ENCODE data around the gene HPX. TPM values are rescaled to one million over a fixed set of nuclear protein-coding genes. Genes with fewer than 3 reads are reported as not detected.
A peak's percentile ranks its signal among the peaks of the same experiment; 100 is the strongest.

HPX gene
- total RNA-seq, 1 experiment from 2014 or later, result 0.75 TPM

- peak; percentile 9 for DNase-seq (ENCODE audit: unreplicated experiment)
- POLR2A ChIA-PET, result interaction anchor here (1.9 to 2.3 kb wide), 2 partner anchors 8 to 61 kb away, joined by 10 to 14 read pairs; partner anchors contain the start of genes APBB1 and TRIM3
- H3K27me3 Mint-ChIP-seq (ENCODE audit: insufficient read depth, unreplicated experiment), result no peaks in the 10 kb centered on the region
- TF ChIP-seq CTCF (IDR thresholded peaks at IDR 0.05; ENCODE audit: unreplicated experiment), result no peak
- peaks cover 25% of the 10 kb centered on the region for H3K4me1 Mint-ChIP-seq (ENCODE audit: insufficient read depth, unreplicated experiment)
- H3K36me3 Mint-ChIP-seq (ENCODE audit: insufficient read depth, unreplicated experiment), result peaks cover 44% of the 10 kb centered on the region
- CTCF ChIA-PET, result interaction anchor here (10.6 kb wide), 1 partner anchor 25 kb away, joined by 65 read pairs; no protein-coding TSS in a partner anchor
- no peaks in the 10 kb centered on the region for H3K9me3 Mint-ChIP-seq (ENCODE audit: unreplicated experiment)
- TSS peak; percentile 44 for BruUV-seq (replicated peaks)
- peak overlapping the region; percentile 93 for H3K4me3 Mint-ChIP-seq (ENCODE audit: unreplicated experiment)
- intact Hi-C loops (cut with micrococcal nuclease), result no loop called here
- peak overlapping the region; percentile 99 for H3K27ac Mint-ChIP-seq (ENCODE audit: low read depth, unreplicated experiment)
These were observed 39.6 kb upstream of the HPX start for GRCh38 chr11:6480299-6480914.

- CTCF ChIA-PET, result interaction anchor here (0.6 to 3.0 kb wide), 5 partner anchors 32 to 229 kb away, joined by 3 to 14 read pairs (median 5); no protein-coding TSS in a partner anchor
- Mint-ChIP-seq H3K36me3 (ENCODE audit: insufficient read depth, unreplicated experiment) (peaks cover 28% of the 10 kb centered on the region), H3K27ac (ENCODE audit: low read depth, unreplicated experiment) (no peak overlapping the region), H3K4me1 (ENCODE audit: insufficient read depth, unreplicated experiment) (peaks cover 16% of the 10 kb centered on the region), H3K4me3 (ENCODE audit: unreplicated experiment) (no peak overlapping the region), H3K9me3 (ENCODE audit: unreplicated experiment) (no peaks in the 10 kb centered on the region), H3K27me3 (ENCODE audit: insufficient read depth, unreplicated experiment) (no peaks in the 10 kb centered on the region)
- BruUV-seq (replicated peaks), result no TSS peak
- TF ChIP-seq CTCF (IDR thresholded peaks at IDR 0.05; ENCODE audit: unreplicated experiment), result no peak
- intact Hi-C loops (cut with micrococcal nuclease), result loop anchor here (10.0 kb wide), 1 partner anchor 128 kb away; the partner anchor contains the start of genes ILK and RRP8
- no peak for DNase-seq (ENCODE audit: unreplicated experiment)
- POLR2A ChIA-PET, result interaction anchor here (1.4 kb wide), 1 partner anchor 101 kb away, joined by 3 read pairs; no protein-coding TSS in a partner anchor
These were observed 35.8 kb upstream of the HPX start for GRCh38 chr11:6476571-6476970.

GRCh38 chr11:6475936-6476335 is 35.1 kb upstream of the HPX start:
- H3K36me3 Mint-ChIP-seq (ENCODE audit: insufficient read depth, unreplicated experiment), result peaks cover 21% of the 10 kb centered on the region
- DNase-seq (ENCODE audit: unreplicated experiment), result no peak
- no peak overlapping the region for H3K27ac Mint-ChIP-seq (ENCODE audit: low read depth, unreplicated experiment)
- H3K4me1 Mint-ChIP-seq (ENCODE audit: insufficient read depth, unreplicated experiment), result peaks cover 15% of the 10 kb centered on the region
- intact Hi-C loops (cut with micrococcal nuclease), result loop anchor here (10.0 kb wide), 1 partner anchor 129 kb away; the partner anchor contains the start of genes ILK and RRP8
- H3K4me3 Mint-ChIP-seq (ENCODE audit: unreplicated experiment), result no peak overlapping the region
- CTCF ChIA-PET, result interaction anchor here (0.6 to 3.2 kb wide), 7 partner anchors 31 to 1271 kb away, joined by 3 to 22 read pairs (median 3); no protein-coding TSS in a partner anchor
- no peaks in the 10 kb centered on the region for H3K27me3 Mint-ChIP-seq (ENCODE audit: insufficient read depth, unreplicated experiment)
- H3K9me3 Mint-ChIP-seq (ENCODE audit: unreplicated experiment), result no peaks in the 10 kb centered on the region
- no TSS peak for BruUV-seq (replicated peaks)
- TF ChIP-seq CTCF (IDR thresholded peaks at IDR 0.05; ENCODE audit: unreplicated experiment), result no peak
- POLR2A ChIA-PET, result interaction anchor here (1.4 to 1.8 kb wide), 3 partner anchors 23 to 100 kb away, joined by 3 to 8 read pairs (median 3); partner anchors contain the start of gene SMPD1

- TF ChIP-seq CTCF (IDR thresholded peaks at IDR 0.05; ENCODE audit: unreplicated experiment), result no peak
- Mint-ChIP-seq H3K9me3 (ENCODE audit: unreplicated experiment) (no peaks in the 10 kb centered on the region), H3K27ac (ENCODE audit: low read depth, unreplicated experiment) (peak overlapping the region; percentile 87), H3K4me3 (ENCODE audit: unreplicated experiment) (peak overlapping the region; percentile 83), H3K4me1 (ENCODE audit: insufficient read depth, unreplicated experiment) (peaks cover 11% of the 10 kb centered on the region), H3K36me3 (ENCODE audit: insufficient read depth, unreplicated experiment) (peaks cover 20% of the 10 kb centered on the region), H3K27me3 (ENCODE audit: insufficient read depth, unreplicated experiment) (no peaks in the 10 kb centered on the region)
- BruUV-seq (replicated peaks), result no TSS peak
- intact Hi-C loops (cut with micrococcal nuclease), result loop anchor here (10.0 kb wide), 1 partner anchor 130 kb away; the partner anchor contains the start of genes ILK and RRP8
- no peak for DNase-seq (ENCODE audit: unreplicated experiment)
- CTCF ChIA-PET, result interaction anchor here (0.6 to 3.2 kb wide), 7 partner anchors 31 to 1270 kb away, joined by 3 to 22 read pairs (median 3); no protein-coding TSS in a partner anchor
- POLR2A ChIA-PET, result interaction anchor here (0.8 to 1.8 kb wide), 6 partner anchors 22 to 225 kb away, joined by 3 to 8 read pairs (median 3); partner anchors contain the start of gene SMPD1
These were observed 34.2 kb upstream of the HPX start for GRCh38 chr11:6474806-6475500.
